Activated B cell treated with CpG ODN at 0.5 μM for 24 hours (primary cell): ENCODE measurements around the gene PBOV1. TPM values are rescaled to one million over a fixed set of nuclear protein-coding genes. Genes with fewer than 3 reads are reported as not detected.

Source experiments
- ATAC-seq: fragments of 200-7000 bp; cut with Tn5 transposase; one replicate; pipeline ENCODE4 v1.10.0; 2021; ENCODE audit warnings: low read depth, mild to moderate bottlenecking, moderate library complexity
- CTCF ChIA-PET: fragments of 350-600 bp; sonication (Branson Sonifier 250); formaldehyde crosslinking; loops from one replicate; lab custom pipeline; 2021; ENCODE audit warnings: antibody characterized with exemption; lab: Charles Lee
- POLR2A ChIA-PET: fragments of 350-600 bp; sonication (Branson Sonifier 250); formaldehyde crosslinking; loops from one replicate; lab custom pipeline; 2021; ENCODE audit warnings: antibody characterized with exemption; lab: Charles Lee
- DNase-seq: peaks from one replicate; pipeline ENCODE4 v3.0.0; 2022
- H3K27ac Mint-ChIP-seq: one replicate; pipeline ENCODE4 v1.8.0; 2020; ENCODE audit warnings: mixed read lengths
- H3K27me3 Mint-ChIP-seq: one replicate; pipeline ENCODE4 v1.8.0; 2021; ENCODE audit warnings: mixed read lengths
- H3K36me3 Mint-ChIP-seq: one replicate; pipeline ENCODE4 v1.8.0; 2021; ENCODE audit warnings: low read depth, mixed read lengths
- H3K4me1 Mint-ChIP-seq: one replicate; pipeline ENCODE4 v1.8.0; 2021; ENCODE audit warnings: mixed read lengths
- H3K4me3 Mint-ChIP-seq: one replicate; pipeline ENCODE4 v1.8.0; 2020; ENCODE audit warnings: mild to moderate bottlenecking, mixed read lengths
- H3K9me3 Mint-ChIP-seq: one replicate; pipeline ENCODE4 v1.8.0; 2020; ENCODE audit warnings: mixed read lengths
- intact Hi-C: fragments of 100-400 bp; cut with micrococcal nuclease; formaldehyde crosslinking; loops from one replicate; pipeline ENCODE4 v1.15.1; 2024
- total RNA-seq: library from RNA; stranded (reverse); gene quantifications from 2 replicates; pipeline ENCODE4 v1.2.3, GENCODE V29; 2022
- TF ChIP-seq, protein P1 (sequence below): fragments of 200-600 bp; IDR thresholded peaks from one replicate; pipeline ENCODE4 v1.8.0; 2022; ENCODE audit warnings: antibody characterized with exemption, mild to moderate bottlenecking

PBOV1 gene
- total RNA-seq, 1 donor from 2014 or later, result not detected

DNA sequence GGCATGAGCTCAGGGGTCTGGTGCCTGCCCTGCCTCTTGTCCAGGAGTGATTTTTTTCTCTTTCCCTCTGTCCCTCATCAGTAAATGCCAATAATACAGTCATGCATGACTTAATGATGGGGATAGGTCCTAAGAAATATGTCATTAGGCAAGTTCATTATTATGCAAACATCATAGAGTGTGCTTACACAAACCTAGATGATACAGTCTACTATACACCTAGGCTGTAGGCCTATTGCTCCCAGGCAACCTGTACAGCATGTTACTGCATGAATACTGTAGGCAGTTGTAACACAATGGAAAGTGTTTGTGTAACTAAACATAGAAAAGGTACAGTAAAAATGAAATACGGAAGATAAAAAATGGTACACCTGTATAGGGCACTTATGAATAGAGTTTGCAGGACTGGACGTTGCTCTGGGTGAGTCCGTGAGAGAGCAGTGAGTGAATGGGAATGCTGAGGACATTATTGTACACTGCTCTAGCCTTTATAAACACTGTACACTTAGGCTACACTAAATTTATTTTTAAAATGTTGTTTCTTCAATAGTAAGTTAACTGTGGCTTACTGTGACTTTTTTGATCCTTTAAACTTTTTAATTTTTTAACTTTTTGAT lies 22.1 kb downstream of the PBOV1 start:
- TF ChIP-seq, protein P1, sequence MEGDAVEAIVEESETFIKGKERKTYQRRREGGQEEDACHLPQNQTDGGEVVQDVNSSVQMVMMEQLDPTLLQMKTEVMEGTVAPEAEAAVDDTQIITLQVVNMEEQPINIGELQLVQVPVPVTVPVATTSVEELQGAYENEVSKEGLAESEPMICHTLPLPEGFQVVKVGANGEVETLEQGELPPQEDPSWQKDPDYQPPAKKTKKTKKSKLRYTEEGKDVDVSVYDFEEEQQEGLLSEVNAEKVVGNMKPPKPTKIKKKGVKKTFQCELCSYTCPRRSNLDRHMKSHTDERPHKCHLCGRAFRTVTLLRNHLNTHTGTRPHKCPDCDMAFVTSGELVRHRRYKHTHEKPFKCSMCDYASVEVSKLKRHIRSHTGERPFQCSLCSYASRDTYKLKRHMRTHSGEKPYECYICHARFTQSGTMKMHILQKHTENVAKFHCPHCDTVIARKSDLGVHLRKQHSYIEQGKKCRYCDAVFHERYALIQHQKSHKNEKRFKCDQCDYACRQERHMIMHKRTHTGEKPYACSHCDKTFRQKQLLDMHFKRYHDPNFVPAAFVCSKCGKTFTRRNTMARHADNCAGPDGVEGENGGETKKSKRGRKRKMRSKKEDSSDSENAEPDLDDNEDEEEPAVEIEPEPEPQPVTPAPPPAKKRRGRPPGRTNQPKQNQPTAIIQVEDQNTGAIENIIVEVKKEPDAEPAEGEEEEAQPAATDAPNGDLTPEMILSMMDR, result no peak
- H3K4me1 Mint-ChIP-seq, result no peaks in the 10 kb centered on the region
- ATAC-seq, result no peak
- H3K9me3 Mint-ChIP-seq, result peaks cover 3% of the 10 kb centered on the region
- POLR2A ChIA-PET, result no interaction called here
- H3K36me3 Mint-ChIP-seq, result no peaks in the 10 kb centered on the region
- intact Hi-C loops, result no loop called here
- no peak overlapping the region for H3K4me3 Mint-ChIP-seq
- no peak for DNase-seq
- no peak overlapping the region for H3K27ac Mint-ChIP-seq
- H3K27me3 Mint-ChIP-seq, result peaks cover 13% of the 10 kb centered on the region
- CTCF ChIA-PET, result no interaction called here

DNA sequence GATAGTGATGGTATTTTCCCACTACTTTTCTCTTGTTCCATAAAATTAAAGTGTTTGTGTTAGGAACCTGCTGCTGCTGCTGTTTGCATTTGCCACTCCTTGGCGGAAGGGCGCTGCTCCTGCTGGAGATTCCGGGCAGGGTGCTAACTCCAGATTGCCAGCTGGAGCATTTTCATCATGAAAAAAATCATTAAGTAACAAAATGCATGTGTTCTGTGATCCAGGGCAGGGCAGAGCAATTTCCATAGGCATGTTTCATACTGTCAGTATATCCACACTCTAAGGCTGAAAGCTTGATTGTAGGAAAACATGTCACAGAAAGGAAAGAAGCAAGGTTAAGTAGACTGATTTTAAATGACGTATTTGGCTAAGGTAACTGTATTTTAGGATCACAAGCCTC lies 24.0 kb downstream of the PBOV1 start:
- ChIA-PET CTCF (no interaction called here), POLR2A (no interaction called here)
- TF ChIP-seq, protein P1, result no peak
- Mint-ChIP-seq H3K4me1 (no peaks in the 10 kb centered on the region), H3K36me3 (no peaks in the 10 kb centered on the region), H3K27ac (no peak overlapping the region), H3K27me3 (peaks cover 14% of the 10 kb centered on the region), H3K4me3 (no peak overlapping the region), H3K9me3 (no peaks in the 10 kb centered on the region)
- ATAC-seq (no peak), DNase-seq (no peak)
- intact Hi-C loops, result no loop called here

DNA sequence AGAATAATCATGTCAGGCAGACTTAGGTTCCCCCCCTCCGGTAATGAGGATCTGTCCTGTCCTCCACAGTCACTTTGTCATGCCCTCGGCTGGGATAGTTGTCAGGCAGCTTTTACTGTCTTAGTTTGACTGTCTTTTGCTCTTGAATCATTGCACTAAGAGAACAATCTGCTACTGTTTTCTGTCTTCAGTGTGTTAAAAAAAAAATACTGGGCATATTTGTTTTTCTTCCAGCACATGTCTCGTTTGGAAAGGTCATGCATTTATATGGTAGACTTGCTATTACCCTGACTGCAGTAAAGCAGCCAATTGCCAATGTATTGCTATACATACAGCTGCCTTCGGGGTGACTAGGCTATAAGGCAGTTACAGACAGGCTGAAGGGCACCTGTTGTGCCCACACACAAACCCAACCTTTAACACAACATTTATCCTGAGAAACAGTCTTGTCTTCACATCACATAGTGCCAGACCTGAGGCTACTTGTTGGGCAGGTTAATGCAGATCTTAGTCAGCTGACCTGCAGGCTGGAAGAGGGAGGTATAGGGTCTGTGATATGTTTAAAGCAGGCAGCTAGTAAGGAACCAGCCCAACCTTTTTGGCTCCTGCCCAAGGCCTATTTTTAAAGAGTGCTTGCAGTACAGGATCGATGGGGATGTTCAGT lies 29.9 kb downstream of the PBOV1 start:
- H3K4me1 Mint-ChIP-seq, result no peaks in the 10 kb centered on the region
- no peaks in the 10 kb centered on the region for H3K36me3 Mint-ChIP-seq
- DNase-seq (no peak), ATAC-seq (no peak)
- H3K4me3 Mint-ChIP-seq, result no peak overlapping the region
- intact Hi-C loops, result no loop called here
- POLR2A ChIA-PET, result no interaction called here
- H3K27me3 Mint-ChIP-seq, result peaks cover 25% of the 10 kb centered on the region
- TF ChIP-seq, protein P1, result no peak
- H3K9me3 Mint-ChIP-seq, result no peaks in the 10 kb centered on the region
- CTCF ChIA-PET, result no interaction called here
- H3K27ac Mint-ChIP-seq, result no peak overlapping the region

DNA sequence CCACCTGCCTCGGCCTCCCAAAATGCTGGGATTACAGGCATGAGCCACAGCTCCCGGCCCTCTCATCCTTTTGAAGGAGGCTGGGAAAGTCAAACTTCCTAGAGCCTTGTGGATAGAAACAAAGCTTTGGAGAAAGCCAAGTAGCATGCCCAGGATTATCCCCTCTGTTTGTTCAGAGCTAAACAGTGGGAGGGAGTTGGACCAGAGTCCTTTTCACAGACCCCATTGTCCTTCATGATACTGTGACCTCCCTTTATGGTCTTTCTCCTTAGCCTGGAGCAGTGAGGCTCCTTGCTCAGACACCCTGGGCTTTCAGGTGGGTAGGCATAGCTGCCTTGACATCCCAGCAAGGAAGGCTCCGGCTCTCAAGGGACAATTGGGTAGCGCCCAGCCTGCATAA lies 31.1 kb downstream of the PBOV1 start:
- Mint-ChIP-seq H3K27me3 (peaks cover 31% of the 10 kb centered on the region), H3K36me3 (no peaks in the 10 kb centered on the region), H3K9me3 (no peaks in the 10 kb centered on the region), H3K4me1 (no peaks in the 10 kb centered on the region), H3K27ac (no peak overlapping the region), H3K4me3 (no peak overlapping the region)
- intact Hi-C loops, result no loop called here
- TF ChIP-seq, protein P1, result no peak
- ChIA-PET CTCF (no interaction called here), POLR2A (no interaction called here)
- DNase-seq, result no peak
- no peak for ATAC-seq

DNA sequence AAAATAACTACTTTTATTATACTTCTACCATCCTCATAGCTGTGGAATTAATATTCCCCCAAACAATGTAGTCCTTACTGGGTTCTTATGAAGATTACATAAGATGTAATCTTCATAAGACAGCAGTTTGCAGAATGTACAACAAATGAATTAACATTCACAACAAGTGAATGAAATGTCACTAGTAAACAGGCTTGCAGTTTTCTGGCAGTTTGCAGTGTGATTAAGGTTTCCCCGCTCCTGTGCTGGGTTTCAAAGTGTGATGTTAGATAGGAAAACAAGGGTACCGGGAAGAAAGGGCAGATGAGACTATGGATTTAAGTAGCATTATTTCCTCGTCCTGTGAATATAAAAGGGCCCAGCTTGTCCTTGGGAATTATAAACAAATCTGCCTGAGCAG lies 34.1 kb downstream of the PBOV1 start:
- H3K4me1 Mint-ChIP-seq, result no peaks in the 10 kb centered on the region
- CTCF ChIA-PET, result no interaction called here
- H3K27ac Mint-ChIP-seq, result no peak overlapping the region
- H3K36me3 Mint-ChIP-seq, result no peaks in the 10 kb centered on the region
- no peak overlapping the region for H3K4me3 Mint-ChIP-seq
- POLR2A ChIA-PET, result no interaction called here
- DNase-seq (no peak), ATAC-seq (no peak)
- TF ChIP-seq, protein P1, result no peak
- H3K9me3 Mint-ChIP-seq, result peaks cover 5% of the 10 kb centered on the region
- intact Hi-C loops, result no loop called here
- peaks cover 26% of the 10 kb centered on the region for H3K27me3 Mint-ChIP-seq
